ENCODE measurements around the gene ALDH9A1. TPM values are rescaled to one million over a fixed set of nuclear protein-coding genes. Genes with fewer than 3 reads are reported as not detected.
"Not testable (repeated sequence)": the region's sequence is repeated elsewhere in the genome, so short reads cannot be mapped to it uniquely, and the experiment has no call there.

Gene ALDH9A1
- total RNA-seq, 1 experiment from 2014 or later: 78.0 TPM

DNA sequence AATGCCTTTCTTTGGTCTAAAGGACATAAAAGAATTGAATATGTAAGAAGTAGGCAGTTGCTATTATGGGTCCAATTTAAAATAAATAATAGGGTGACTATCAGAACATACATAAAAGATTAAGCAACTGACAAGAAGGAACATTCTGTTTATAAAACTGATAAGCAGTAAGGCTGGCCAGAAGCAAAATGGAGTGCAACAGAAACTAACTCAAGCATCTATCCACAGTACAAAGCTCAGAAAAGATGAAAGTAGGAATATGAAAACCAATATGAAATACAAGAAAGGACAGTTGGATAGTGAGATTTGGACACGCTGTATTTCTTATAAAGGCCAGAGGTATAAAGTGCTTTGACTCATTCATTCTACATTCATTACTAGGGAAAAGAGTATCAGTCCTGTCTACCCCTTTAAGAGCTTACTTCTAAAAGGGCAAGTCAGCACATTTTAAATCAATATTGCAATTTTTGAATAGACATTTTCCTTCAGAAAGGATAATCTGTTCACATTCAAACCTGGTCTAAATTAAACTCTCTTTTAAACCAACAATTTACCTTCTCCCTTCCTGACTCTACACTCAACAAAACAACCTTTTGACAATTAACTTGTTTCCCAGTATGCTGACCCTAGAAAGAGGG, 14.4 kb downstream of the ALDH9A1 start:
- ATAC-seq (no peak), DNase-seq (no peak)
- Histone ChIP-seq H3K27ac (ENCODE audit: low read length) (no peak overlapping the region), H3F3A (ENCODE audit: low read length, unreplicated experiment) (no peaks in the 10 kb centered on the region), H4K20me1 (ENCODE audit: low read length) (peaks cover 8% of the 10 kb centered on the region; the same call in 1 of the 2 replicates), H3K36me3 (ENCODE audit: low read depth, low read length) (peaks cover 48% of the 10 kb centered on the region), H3K9ac (ENCODE audit: low read length) (no peak overlapping the region), H3K9me2 (replicated peaks; ENCODE audit: low read length) (no peaks in the 10 kb centered on the region), H3K9me3 (ENCODE audit: low read length) (peaks cover 3% of the 10 kb centered on the region; the same call in 1 of the 2 replicates), H3K4me1 (ENCODE audit: insufficient read depth, low read length) (no peaks in the 10 kb centered on the region), H3K4me3 (ENCODE audit: low read length) (no peak overlapping the region), H3K4me2 (ENCODE audit: low read length) (no peak overlapping the region), H3K79me2 (ENCODE audit: low read length) (peaks cover 52% of the 10 kb centered on the region), H2AFZ (ENCODE audit: low read length) (no peak overlapping the region), H3K27me3 (ENCODE audit: low read length) (no peaks in the 10 kb centered on the region)
- intact Hi-C loops (cut with micrococcal nuclease): no loop called here
- TF ChIP-seq EZH2 (IDR thresholded peaks at IDR 0.05; ENCODE audit: low read length, unreplicated experiment) (no peak), EZH2phosphoT487 (IDR thresholded peaks at IDR 0.05; ENCODE audit: borderline replicate concordance, low read length) (no peak)
- TF ChIP-seq, protein P1, sequence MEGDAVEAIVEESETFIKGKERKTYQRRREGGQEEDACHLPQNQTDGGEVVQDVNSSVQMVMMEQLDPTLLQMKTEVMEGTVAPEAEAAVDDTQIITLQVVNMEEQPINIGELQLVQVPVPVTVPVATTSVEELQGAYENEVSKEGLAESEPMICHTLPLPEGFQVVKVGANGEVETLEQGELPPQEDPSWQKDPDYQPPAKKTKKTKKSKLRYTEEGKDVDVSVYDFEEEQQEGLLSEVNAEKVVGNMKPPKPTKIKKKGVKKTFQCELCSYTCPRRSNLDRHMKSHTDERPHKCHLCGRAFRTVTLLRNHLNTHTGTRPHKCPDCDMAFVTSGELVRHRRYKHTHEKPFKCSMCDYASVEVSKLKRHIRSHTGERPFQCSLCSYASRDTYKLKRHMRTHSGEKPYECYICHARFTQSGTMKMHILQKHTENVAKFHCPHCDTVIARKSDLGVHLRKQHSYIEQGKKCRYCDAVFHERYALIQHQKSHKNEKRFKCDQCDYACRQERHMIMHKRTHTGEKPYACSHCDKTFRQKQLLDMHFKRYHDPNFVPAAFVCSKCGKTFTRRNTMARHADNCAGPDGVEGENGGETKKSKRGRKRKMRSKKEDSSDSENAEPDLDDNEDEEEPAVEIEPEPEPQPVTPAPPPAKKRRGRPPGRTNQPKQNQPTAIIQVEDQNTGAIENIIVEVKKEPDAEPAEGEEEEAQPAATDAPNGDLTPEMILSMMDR (conservative IDR thresholded peaks at IDR 0.05; ENCODE audit: low read depth, low read length): no peak
- CTCF ChIA-PET: no interaction called here
- POLR2A ChIA-PET (ENCODE audit: unreplicated experiment): no interaction called here
- no TSS peak for BruUV-seq (replicated peaks)

DNA sequence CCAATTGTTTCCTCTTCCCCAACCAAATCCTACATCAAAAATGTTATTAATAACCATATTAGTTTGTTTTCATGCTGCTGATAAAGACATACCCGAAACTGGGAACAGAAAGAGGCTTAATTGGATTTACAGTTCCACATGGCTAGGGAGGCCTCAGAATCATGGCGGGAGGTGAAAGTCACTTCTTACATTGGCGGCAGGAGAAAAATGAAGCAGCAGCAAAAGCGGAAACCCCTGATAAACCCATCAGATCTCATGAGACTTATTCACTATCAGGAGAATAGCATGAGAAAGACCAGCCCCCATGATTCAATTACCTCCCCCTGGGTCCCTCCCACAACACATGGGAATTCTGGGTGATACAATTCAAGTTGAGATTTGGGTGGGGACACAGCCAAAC, 17.6 kb downstream of the ALDH9A1 start:
- not testable (repeated sequence) for DNase-seq

DNA sequence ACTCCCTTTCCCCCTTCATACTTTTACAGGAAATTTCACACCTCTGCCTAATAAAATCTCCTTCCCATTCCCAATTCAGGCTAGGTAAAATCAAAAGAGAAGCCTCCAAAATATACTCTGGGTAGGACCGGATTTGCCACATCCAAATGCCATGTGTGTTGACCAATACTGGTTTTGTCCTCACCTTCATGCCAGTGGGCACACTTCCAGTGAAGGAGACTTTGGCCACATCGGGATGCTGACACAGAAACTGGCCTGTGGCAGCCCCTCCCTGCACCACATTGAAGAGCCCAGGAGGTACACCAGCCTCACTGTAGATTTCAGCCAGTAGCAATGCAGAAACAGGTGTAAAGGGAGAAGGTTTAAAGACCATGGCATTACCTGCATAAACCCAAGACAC, 18.1 kb downstream of the ALDH9A1 start:
- ATAC-seq (no peak), DNase-seq (no peak)
- ChIA-PET CTCF (no interaction called here), POLR2A (ENCODE audit: unreplicated experiment) (no interaction called here)
- peaks cover 13% of the 10 kb centered on the region; the same call in 1 of the 2 replicates for H4K20me1 ChIP-seq (ENCODE audit: low read length)
- H3F3A ChIP-seq (ENCODE audit: low read length, unreplicated experiment): no peaks in the 10 kb centered on the region
- peaks cover 16% of the 10 kb centered on the region for H3K4me1 ChIP-seq (ENCODE audit: insufficient read depth, low read length)
- H3K9me3 ChIP-seq (ENCODE audit: low read length): peaks cover 3% of the 10 kb centered on the region; the same call in 1 of the 2 replicates
- no peak overlapping the region for H2AFZ ChIP-seq (ENCODE audit: low read length)
- H3K9ac ChIP-seq (ENCODE audit: low read length): no peak overlapping the region
- H3K27ac ChIP-seq (ENCODE audit: low read length): no peak overlapping the region
- peaks cover 18% of the 10 kb centered on the region for H3K79me2 ChIP-seq (ENCODE audit: low read length)
- H3K9me2 ChIP-seq (replicated peaks; ENCODE audit: low read length): no peaks in the 10 kb centered on the region
- no TSS peak for BruUV-seq (replicated peaks)
- H3K4me2 ChIP-seq (ENCODE audit: low read length): no peak overlapping the region
- no peaks in the 10 kb centered on the region for H3K27me3 ChIP-seq (ENCODE audit: low read length)
- H3K36me3 ChIP-seq (ENCODE audit: low read depth, low read length): peaks cover 68% of the 10 kb centered on the region
- TF ChIP-seq EZH2 (IDR thresholded peaks at IDR 0.05; ENCODE audit: low read length, unreplicated experiment): no peak
- TF ChIP-seq, protein P1 (conservative IDR thresholded peaks at IDR 0.05; ENCODE audit: low read depth, low read length): no peak
- no peak for TF ChIP-seq EZH2phosphoT487 (IDR thresholded peaks at IDR 0.05; ENCODE audit: borderline replicate concordance, low read length)
- intact Hi-C loops (cut with micrococcal nuclease): no loop called here
- no peak overlapping the region for H3K4me3 ChIP-seq (ENCODE audit: low read length)

More for the DNA sequence above, 17.6 kb downstream of the ALDH9A1 start:
- H3K4me3 ChIP-seq (ENCODE audit: low read length); H3K27me3 ChIP-seq (ENCODE audit: low read length); H3K4me2 ChIP-seq (ENCODE audit: low read length); H3K27ac ChIP-seq (ENCODE audit: low read length); H2AFZ ChIP-seq (ENCODE audit: low read length); intact Hi-C loops (cut with micrococcal nuclease); H4K20me1 ChIP-seq (ENCODE audit: low read length); H3K9me3 ChIP-seq (ENCODE audit: low read length); H3K9me2 ChIP-seq (replicated peaks; ENCODE audit: low read length); H3F3A ChIP-seq (ENCODE audit: low read length, unreplicated experiment); BruUV-seq (replicated peaks); CTCF ChIA-PET; ATAC-seq; POLR2A ChIA-PET (ENCODE audit: unreplicated experiment); H3K9ac ChIP-seq (ENCODE audit: low read length): not testable (repeated sequence)
- peaks cover 11% of the 10 kb centered on the region for H3K4me1 ChIP-seq (ENCODE audit: insufficient read depth, low read length)
- H3K36me3 ChIP-seq (ENCODE audit: low read depth, low read length): peaks cover 63% of the 10 kb centered on the region
- peaks cover 23% of the 10 kb centered on the region for H3K79me2 ChIP-seq (ENCODE audit: low read length)

Measured in PC-3 (cell line).